PC-9 (cell line): Measurements from ENCODE around the gene PODXL2. TPM values are rescaled to one million over a fixed set of nuclear protein-coding genes. Genes with fewer than 3 reads are reported as not detected.

Experiments
- BruUV-seq: library from RNA; stranded (reverse); fragments of 400-500 nt; replicated peaks from 2 replicates; lab custom pipeline; 2021; lab: Mats Ljungman, UMichigan
- CTCF ChIA-PET: fragments of 300-600 bp; sonication (Branson Sonifier 250); formaldehyde crosslinking; loops from one replicate; lab custom pipeline; 2022; ENCODE audit warnings: antibody characterized with exemption; lab: Charles Lee
- POLR2A ChIA-PET: fragments of 300-600 bp; sonication (Branson Sonifier 250); formaldehyde crosslinking; loops from one replicate; lab custom pipeline; 2022; ENCODE audit warnings: antibody characterized with exemption; ENCODE audit not compliant: unreplicated experiment; lab: Charles Lee
- DNase-seq, 2 experiments: peaks; one replicate each; pipeline versions ENCODE4 v3.0.0 to v3.0.0-alpha.2; 2015 to 2022; ENCODE audit warnings: mixed read lengths in 1 of 2
- H2AFZ ChIP-seq: fragments of 200-600 bp; sonication (generic); 2 replicates; pipeline ENCODE4 v1.8.1; 2017; ENCODE audit warnings: antibody characterized with exemption
- H3F3A ChIP-seq: fragments of 200-600 bp; sonication (generic); 2 replicates; pipeline ENCODE4 v1.8.1; 2017; ENCODE audit warnings: antibody characterized with exemption, mild to moderate bottlenecking, low read depth; ENCODE audit not compliant: insufficient read depth
- H3K27ac ChIP-seq: fragments of 200-600 bp; sonication (generic); 2 replicates; pipeline ENCODE4 v1.6.1; 2016; ENCODE audit warnings: mixed run types
- H3K27me3 ChIP-seq: fragments of 200-600 bp; sonication (generic); 2 replicates; pipeline ENCODE4 v1.6.1; 2016; ENCODE audit warnings: low read depth, mixed run types; ENCODE audit not compliant: insufficient read depth
- H3K36me3 ChIP-seq: fragments of 200-600 bp; sonication (generic); 2 replicates; pipeline ENCODE4 v1.6.1; 2016; ENCODE audit warnings: low read depth, mixed run types
- H3K4me1 ChIP-seq: fragments of 200-600 bp; sonication (generic); replicated peaks from 2 replicates; pipeline ENCODE4 v1.6.1; 2016; ENCODE audit warnings: mixed run types; ENCODE audit not compliant: insufficient read depth
- H3K4me2 ChIP-seq: fragments of 200-600 bp; sonication (generic); 2 replicates; pipeline ENCODE4 v1.6.1; 2017; ENCODE audit warnings: mixed run types
- H3K4me3 ChIP-seq: fragments of 200-600 bp; sonication (generic); 2 replicates; pipeline ENCODE4 v1.6.1; 2016; ENCODE audit warnings: mixed run types
- H3K79me2 ChIP-seq: fragments of 200-600 bp; sonication (generic); 2 replicates; pipeline ENCODE4 v1.6.1; 2017; ENCODE audit warnings: low read depth, mixed run types
- H3K9me2 ChIP-seq: fragments of 200-600 bp; sonication (generic); 2 replicates; pipeline ENCODE4 v1.8.1; 2017; ENCODE audit warnings: mild to moderate bottlenecking; ENCODE audit not compliant: insufficient read depth
- H3K9me3 ChIP-seq: fragments of 200-600 bp; sonication (generic); 2 replicates; pipeline ENCODE4 v1.8.1; 2016; ENCODE audit warnings: low read depth; ENCODE audit not compliant: insufficient read depth
- H4K20me1 ChIP-seq: fragments of 200-600 bp; sonication (generic); 2 replicates; pipeline ENCODE4 v1.8.1; 2017; ENCODE audit not compliant: insufficient read depth
- CTCF ChIP-seq: fragments of 200-600 bp; sonication (generic); conservative IDR thresholded peaks from 2 replicates; pipeline ENCODE4 v1.6.1; 2017; ENCODE audit warnings: mixed run types, antibody characterized with exemption, mild to moderate bottlenecking, moderate library complexity
- EZH2 ChIP-seq: fragments of 200-600 bp; sonication (generic); IDR thresholded peaks from 2 replicates; pipeline ENCODE4 v1.8.0; 2017; ENCODE audit warnings: antibody characterized with exemption, low read depth
- intact Hi-C: fragments of 100-400 bp; cut with micrococcal nuclease; formaldehyde crosslinking; loops from one replicate; pipeline ENCODE4 v1.10.0; 2022; ENCODE audit not compliant: unreplicated experiment
- total RNA-seq: library from RNA; stranded (reverse); gene quantifications from 2 replicates; pipeline ENCODE4 v1.2.3, GENCODE V29; 2021

The PODXL2 gene
- total RNA-seq, 1 experiment from 2014 or later: 11.9 TPM

GRCh38 chr3:127712461-127712860 lies 83.5 kb downstream of the PODXL2 start:
- no peak for TF ChIP-seq EZH2
- no peak for TF ChIP-seq CTCF
- no peaks in the 10 kb centered on the region for H4K20me1 ChIP-seq
- CTCF ChIA-PET: no interaction called here
- POLR2A ChIA-PET: no interaction called here
- no peak for DNase-seq
- no peak overlapping the region for H2AFZ ChIP-seq
- intact Hi-C loops: no loop called here
- no peaks in the 10 kb centered on the region for H3K9me3 ChIP-seq
- no peaks in the 10 kb centered on the region for H3K36me3 ChIP-seq
- H3K27me3 ChIP-seq: no peaks in the 10 kb centered on the region
- no peaks in the 10 kb centered on the region for H3K4me1 ChIP-seq
- H3K79me2 ChIP-seq: no peaks in the 10 kb centered on the region
- H3F3A ChIP-seq: no peaks in the 10 kb centered on the region
- H3K9me2 ChIP-seq: no peaks in the 10 kb centered on the region
- BruUV-seq: no TSS peak
- no peak overlapping the region for H3K27ac ChIP-seq
- no peak overlapping the region for H3K4me3 ChIP-seq
- no peak overlapping the region for H3K4me2 ChIP-seq

- H3K4me3 ChIP-seq: no peak overlapping the region
- no peaks in the 10 kb centered on the region for H3K79me2 ChIP-seq
- no peaks in the 10 kb centered on the region for H4K20me1 ChIP-seq
- H3K9me2 ChIP-seq: no peaks in the 10 kb centered on the region
- H3K9me3 ChIP-seq: no peaks in the 10 kb centered on the region
- H3F3A ChIP-seq: no peaks in the 10 kb centered on the region
- CTCF ChIA-PET: no interaction called here
- no peaks in the 10 kb centered on the region for H3K27me3 ChIP-seq
- H3K4me2 ChIP-seq: no peak overlapping the region
- DNase-seq: no peak
- POLR2A ChIA-PET: no interaction called here
- H3K4me1 ChIP-seq: no peaks in the 10 kb centered on the region
- no peaks in the 10 kb centered on the region for H3K36me3 ChIP-seq
- no TSS peak for BruUV-seq
- TF ChIP-seq CTCF (no peak), EZH2 (no peak)
- no peak overlapping the region for H3K27ac ChIP-seq
- H2AFZ ChIP-seq: no peak overlapping the region
- intact Hi-C loops: no loop called here
Observed at GRCh38 chr3:127712881-127713771, 84.1 kb downstream of the PODXL2 start.

- Histone ChIP-seq H3K9me2 (no peaks in the 10 kb centered on the region), H3K27ac (no peak overlapping the region), H3K4me1 (no peaks in the 10 kb centered on the region), H3K36me3 (no peaks in the 10 kb centered on the region), H3K4me2 (no peak overlapping the region), H2AFZ (no peak overlapping the region), H4K20me1 (no peaks in the 10 kb centered on the region), H3K79me2 (no peaks in the 10 kb centered on the region), H3K4me3 (no peak overlapping the region), H3K27me3 (no peaks in the 10 kb centered on the region), H3F3A (no peaks in the 10 kb centered on the region), H3K9me3 (no peaks in the 10 kb centered on the region)
- no peak for DNase-seq
- no peak for TF ChIP-seq CTCF
- TF ChIP-seq EZH2: no peak
- intact Hi-C loops: no loop called here
- no TSS peak for BruUV-seq
- POLR2A ChIA-PET: no interaction called here
- CTCF ChIA-PET: no interaction called here
Observed at GRCh38 chr3:127714125-127714571, 85.2 kb downstream of the PODXL2 start.
